ENCODE results near the gene IQCE.

IQCE gene

DNA sequence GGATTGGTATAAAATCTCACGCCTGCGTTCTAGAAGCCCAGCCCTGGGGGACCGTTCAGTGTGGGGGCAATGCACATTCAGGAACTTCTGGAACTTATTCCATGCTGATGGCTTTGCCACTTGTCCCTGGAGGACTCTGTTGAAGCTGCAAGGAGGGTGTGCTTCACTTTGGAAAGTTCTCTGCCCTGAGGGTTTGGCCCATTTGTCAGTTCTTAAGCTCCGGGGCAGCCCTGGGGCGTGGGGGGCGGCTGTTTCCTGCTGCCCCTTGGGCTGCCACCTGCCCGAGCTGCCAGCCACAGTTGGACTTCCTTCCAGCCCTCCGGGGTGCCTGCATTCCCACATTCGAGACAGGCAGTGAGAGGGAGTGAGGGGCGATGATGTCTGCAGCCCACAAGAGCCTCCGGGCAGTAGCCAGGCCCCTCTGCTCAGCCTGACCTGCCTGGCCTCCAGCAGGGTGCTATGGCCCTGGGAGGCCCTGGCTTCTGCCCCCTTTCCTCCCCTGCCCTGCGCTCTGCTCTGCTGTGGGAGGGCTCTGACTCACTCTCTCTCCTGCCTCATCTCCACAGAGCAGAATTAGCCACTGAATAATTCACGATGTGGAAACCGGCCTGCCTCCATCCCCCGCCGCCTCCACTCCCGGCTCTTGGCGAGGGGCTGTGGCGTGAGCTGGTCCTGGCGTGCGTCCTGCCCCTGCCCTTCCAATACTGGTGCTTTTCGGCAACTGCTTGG lies 74.9 kb downstream of the IQCE start:
- DNase-seq (ENCODE audit: low read depth, low spot score), result peak; percentile 78

DNA sequence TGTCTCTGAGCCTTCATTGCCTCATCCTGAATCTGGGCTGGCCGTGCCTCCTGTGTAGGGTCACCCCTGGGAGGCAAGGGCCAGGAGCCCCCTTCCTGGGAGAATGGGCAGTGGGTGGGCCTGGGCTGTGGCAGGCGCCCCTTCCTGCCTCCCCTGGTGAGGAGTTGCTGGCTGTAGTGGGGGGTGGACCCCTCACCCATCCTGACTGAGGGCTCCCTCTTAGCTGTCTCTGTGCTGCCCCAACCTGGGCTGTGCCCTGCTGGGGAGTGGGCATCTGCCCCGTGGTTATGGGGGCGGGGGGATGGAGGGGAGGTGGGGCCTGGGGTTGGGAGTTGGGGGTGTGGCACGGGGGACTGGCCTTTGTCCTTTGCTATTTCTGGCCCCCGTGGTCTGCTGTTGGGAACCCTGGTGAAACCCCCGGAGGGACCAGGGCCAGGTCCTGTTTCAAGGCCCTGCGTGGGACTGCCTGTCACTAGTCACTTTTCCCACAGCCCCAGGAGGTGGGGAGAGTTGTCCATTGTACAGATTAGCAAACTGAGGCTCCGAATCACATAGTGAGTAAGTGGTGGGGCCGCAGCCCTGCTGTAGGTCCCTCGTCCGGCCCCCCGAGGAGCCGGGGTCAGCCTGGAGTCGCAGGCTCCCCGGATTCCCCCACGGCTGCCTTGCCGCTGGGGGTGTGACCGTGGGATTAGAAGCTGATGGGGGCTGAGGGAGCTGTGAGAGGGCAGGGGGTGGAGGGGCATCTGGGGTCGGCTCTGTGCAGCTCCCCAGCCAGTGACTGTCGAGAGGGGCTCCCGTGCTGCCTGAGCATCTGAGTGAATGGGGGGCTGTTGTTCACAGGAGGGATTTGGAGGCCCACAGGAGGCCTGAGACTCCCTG lies 75.7 kb downstream of the IQCE start:
- no peak for DNase-seq (ENCODE audit: low read depth, low spot score)

DNA sequence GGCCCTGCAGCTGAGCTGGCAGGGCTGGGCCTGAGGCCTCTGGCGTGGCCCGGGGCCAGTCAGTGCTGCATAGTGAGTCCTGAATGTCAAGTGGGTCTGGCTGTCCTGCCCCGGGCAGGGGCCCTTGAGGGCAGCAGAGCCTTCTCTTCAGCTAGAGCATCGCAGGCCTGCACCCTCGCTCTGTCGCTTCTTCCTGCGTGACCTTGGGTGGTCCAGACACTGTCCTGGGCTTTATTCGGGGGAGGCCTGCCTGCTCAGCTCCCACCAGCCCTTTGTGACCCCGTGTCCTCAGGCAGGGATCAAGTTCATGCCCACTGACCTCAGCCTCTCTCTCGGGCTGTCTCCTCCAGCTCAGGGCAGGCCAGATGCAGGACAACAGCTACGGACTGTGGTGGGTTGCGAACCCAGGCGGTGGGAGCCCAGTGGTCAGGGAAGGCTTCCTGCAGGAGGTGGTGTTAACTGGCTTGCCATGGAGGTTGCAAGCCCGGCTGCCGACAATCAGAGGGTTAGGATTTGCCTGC lies 76.4 kb downstream of the IQCE start:
- no peak for DNase-seq (ENCODE audit: low read depth, low spot score)

DNA sequence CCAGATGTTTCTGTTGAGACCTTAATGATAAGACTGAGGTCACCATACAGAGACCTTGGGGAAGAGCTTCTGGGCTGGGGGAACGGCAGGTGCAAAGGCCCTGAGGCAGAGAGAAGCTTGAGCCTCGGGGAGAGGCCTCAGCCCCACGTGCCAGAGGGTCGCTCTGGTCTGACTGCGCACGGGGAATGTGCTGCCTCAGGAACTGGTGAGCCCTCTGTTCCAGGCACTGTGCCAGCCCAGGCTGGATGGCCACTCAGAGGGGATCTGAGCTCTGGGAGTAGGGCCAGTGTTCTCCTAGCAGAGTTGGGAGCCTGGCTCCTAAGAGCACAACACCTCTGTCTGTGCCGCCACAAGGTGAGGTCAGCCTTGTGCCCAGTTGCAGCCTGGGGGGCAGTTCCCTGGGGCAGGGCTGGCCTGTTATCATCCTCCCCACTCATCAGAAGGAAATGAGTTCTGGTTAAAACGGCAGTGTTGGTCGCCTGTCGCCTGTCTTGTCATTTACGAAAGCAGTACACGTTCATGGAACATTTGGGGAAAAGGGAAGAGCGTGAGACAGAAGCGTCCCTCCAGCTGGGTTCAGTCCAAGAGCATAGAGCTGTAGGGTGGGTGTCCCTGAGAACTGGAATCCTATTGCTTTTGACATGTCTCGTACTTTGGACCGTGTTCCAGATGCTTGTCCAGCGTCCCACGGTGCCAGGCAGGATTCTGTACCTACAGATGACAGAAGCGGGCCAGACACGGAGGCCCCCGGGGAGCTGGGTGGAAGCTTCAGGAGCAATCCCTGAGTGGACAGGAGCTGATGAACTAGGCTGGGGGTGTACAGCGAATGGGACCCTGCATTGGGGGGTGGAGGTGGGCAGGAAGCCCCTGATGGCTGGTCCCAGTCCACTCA lies 77.3 kb downstream of the IQCE start:
- no peak for DNase-seq (ENCODE audit: low read depth, low spot score)

DNA sequence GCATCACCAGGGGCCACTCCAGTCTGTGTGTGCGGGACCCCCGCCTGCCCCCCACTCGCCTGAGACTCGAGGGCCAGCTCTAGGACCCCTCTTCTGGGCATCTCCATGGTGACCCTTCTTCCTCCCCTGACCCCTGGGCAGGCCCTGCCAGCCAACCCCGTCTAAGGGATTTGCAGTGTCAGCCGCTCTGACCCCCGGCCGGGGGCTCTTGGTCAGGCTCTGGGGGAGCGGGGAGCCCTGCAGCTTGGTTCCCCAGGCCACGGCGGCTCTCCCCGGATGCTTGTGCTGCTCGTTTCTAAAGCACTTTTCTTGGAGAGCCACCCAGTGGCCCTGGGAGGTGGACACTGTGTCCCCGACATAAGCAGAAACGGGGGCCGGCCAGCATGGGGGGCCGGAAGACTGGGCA lies 78.3 kb downstream of the IQCE start:
- no peak for DNase-seq (ENCODE audit: low read depth, low spot score)

DNA sequence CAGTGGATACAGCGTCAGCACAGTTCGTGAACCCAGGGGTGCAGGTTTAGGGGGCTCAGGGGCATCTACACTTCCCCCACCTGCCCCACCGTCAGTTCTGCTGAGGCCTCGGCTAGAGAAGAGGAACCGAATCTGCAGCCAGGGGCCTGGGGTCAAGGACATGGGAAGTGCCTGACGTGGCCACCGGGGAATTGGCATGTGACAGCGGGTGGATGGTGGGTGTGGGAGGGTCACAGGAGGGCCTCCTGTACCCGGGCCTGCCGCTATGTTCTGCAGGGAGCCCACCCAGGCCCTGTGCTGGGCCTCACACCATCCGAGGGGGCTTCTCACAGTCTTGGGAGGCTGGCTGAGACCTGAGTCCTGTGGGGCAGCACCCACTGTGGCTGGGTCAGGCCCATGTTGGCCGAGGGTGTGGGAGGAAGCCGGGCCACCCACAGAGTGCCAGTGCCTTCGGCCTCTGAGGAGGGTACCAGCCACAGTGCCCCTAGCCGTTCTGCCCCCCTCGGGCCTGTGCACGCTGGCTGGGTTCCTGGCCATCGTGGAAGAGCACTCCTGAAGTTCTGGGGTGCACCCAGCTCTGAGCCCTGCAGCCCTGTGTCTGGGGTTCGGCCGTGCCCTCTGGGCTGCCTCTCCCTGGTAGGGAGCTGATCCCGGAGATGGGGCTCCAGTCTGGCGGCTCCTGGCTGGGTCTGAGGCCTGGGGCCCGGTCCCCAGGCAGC lies 78.9 kb downstream of the IQCE start:
- DNase-seq (ENCODE audit: low read depth, low spot score), result no peak

DNA sequence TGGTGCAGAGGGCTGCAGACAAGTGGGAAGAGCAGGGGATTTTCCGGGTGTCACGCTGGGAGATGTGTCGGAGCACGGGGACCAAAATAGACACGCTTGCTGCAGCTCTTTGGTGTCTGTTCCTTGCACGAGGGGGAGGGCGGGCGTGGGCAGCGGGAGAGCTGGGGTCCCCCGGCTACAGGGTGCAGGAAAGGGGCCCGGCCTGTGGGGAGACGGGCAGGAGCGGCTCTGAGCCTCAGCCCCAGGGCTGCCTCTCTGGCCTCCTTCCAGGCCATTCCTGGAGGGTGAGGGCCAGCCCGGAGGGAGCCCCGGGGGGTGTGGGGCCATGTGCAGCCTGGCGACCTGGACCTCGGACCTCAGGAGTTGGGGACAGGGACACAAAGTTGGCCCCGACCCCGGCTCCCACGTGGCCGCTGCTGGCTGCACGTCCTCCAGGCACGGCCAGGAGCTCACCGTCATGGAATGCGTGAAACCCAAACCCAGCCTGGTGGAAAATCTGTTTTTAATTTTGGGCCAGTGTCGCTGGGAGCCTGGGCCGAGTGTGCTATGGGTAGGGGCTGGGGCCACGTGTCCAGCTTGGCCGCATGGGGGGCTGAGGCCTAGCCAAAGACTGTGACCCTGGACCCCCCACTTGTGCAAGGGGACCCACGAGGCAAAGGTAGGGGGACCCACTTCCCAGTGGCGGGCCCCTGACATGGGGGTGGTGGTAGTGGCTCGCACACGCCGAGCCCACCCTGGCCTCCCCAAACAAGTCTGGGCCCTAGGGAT lies 79.6 kb downstream of the IQCE start:
- DNase-seq (ENCODE audit: low read depth, low spot score), result no peak

DNA sequence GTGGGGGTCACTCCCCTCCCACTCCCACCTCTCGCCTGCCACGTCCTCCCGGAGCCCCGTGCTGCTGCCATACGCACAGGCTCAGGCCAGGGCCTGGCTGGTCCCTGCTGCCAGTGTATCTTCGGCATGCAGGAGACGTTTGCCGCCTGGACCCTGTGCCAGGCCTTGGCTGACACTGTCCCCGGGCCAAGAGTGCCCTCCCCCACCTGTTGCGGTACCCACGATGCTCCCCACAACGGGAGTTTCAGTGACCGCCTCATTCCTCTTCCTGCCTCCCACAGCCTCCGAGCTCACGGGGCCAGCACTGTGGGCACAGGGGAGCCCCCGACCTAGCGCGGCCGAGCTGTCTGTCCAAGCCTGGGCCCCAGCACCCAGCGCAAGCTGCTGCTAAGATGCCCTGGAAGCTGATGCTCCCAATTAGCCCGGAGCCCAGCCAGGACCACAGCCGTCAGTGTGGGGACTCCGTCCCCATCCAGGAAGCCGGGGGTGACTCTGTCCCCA lies 80.5 kb downstream of the IQCE start:
- DNase-seq (ENCODE audit: low read depth, low spot score), result no peak

DNA sequence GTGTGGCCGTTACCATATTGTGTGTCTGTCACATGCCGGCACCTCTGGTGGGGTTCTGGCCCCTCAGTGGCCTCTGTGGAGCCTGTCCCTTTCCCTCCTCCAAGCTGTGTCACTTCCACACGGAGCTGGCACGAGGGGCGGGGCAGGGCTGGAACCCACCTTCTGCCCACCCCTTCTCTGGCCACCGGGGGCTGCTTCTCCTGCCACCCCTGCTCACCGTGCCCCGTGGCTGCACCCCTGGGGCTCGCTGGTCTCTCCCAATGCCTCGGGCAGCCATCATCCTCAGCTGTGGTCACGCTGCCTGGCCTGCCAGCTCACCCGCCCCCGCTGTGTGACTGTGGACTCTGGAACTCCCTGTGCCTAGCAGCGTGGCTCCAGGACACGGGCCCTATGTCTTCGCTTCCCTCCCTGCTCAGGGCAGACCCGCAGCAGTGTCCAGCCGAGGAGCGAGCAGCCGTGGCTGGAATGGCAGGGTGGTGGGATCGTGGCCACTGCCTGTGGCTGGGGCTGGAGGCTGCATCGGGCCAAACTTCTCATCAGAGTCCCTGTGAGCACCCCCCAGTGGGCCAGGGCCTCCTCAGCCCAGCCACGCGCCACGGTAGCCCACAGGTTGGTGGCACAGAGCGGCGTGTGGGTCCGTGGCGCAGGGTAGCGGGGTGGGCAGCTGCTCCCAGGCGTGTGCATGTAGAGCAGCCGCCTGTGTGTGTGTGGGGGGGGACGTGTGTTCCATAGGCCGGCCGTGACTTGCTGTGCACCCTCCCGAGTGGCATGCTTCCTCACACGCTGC lies 81.1 kb downstream of the IQCE start:
- no peak for DNase-seq (ENCODE audit: low read depth, low spot score)

DNA sequence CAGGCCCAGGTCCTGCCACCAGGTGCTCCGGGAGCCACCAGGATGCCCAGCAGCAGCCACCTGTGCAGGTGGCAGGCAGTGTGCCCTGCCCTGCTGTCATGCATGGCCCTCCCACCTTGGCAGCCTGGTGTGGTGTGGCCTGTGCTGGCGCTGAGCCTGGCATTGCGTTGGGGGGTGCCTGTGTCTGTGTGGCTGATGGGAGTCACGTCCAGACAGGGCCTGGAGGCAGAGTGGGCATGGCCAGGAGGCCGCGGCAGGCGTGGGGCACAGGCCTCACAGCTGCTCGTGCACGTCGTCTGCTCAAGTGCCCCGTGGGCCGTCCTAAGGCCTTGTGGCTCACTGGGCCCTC lies 81.7 kb downstream of the IQCE start:
- DNase-seq (ENCODE audit: low read depth, low spot score), result no peak

DNA sequence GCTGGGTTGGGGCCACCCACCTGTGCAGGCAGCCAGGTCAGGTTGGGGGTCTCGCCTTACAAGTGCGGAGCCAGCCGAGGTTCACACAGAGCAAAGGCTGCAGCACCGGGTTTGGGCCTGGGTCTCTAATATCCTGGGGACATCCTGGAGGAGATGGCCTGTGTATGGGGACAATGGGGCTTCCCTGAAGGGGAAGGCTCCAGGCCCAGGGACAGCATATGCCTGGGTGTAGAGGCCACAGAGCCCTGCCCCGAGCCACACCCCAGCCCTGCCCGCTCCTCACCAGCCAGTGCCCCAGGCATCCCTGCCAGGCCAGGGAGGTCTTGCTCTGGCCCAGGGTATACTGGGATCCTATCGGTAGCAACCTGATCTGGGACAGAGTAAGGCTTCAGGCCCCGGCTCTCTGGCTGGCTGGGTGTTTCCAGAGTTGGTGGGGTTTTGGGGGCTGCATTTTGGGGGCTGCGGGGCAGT lies 82.1 kb downstream of the IQCE start:
- no peak for DNase-seq (ENCODE audit: low read depth, low spot score)

DNA sequence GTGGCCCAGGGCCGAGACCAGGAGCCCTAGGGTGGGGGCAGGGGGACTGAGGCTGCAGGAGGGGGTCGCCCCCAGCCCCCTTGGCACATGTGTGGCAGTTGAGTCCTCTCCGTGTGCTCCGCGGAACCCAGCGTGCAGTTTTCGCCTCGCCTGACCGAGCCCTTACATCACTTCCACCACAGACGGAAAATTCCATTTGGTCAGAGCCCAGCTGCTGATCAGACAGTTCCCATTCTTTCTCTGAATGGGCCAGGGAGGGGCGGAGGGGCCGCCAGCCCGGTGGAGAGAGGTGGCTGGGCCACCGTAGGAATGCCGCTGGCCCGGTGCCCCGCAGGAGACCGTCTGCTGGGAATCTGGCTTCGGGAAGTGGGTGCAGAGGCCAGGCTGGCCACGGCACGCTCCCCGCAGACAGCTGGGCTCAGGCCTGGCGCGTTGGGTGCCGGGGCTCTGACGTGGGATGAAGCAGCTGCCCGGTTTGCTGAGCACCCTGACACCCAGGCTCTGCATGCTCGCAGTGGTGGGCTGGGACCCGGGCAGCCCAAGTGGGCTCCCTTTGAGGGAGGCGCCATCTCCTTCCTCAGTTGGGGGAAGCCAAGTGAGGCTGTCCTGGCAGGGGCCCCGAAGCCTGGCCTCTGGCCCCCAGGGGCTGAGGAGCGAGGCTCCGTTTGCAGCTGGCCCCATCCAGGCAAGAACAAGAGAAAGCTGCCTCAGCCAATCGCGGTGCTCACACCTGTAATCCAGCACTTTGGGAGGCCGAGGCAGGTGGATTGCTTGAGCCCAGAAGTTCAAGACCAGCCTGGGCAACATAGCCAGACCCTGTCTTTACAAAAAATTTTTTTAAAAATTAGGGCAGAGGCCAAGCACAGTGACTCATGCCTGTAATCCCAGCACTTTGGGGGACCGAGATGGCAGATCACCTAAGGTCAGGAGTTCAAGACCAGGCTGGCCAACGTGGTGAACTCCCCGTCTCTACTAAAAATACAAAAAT lies 82.9 kb downstream of the IQCE start:
- DNase-seq (ENCODE audit: low read depth, low spot score), result peak; percentile 80

DNA sequence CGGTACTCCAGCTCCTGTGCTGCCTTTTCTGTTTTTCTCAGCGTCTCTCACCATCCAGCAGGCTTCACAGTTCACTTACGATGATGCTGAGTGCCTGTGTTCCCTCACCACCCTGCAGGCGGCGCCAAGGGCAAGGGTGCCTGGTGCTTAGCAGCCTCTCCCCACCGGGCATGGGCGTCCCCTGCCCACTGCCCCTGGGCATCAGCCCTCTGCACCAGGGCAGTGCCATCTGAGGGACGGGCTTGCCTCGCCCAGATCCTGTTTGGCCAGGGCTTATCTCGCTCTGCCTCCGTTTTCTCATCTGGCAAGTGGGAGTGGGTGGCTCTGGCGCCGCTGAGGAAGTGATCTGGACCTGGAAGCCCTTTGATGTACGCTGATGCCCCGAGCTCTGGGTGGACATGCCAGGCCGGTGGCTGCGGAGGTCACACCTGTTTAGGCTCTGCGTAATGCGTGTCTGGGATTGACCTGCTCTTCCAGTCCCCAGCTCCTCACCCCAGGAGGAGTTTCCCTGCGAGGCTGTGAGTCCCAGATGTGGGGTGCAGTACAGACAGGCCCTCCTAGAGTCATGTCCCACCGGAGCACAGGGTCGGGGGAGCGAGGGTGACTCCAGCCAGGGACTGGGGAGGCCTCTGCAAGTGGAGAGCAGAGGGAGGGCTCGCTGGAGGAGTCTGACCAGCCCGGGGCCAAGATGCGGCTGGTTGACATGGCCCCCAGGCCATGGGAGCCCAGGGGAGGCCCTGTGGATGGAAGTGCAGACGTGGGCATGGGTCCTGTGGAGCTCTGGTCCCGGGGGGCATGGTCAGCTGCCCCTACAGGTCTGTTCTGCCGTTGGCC lies 84.8 kb downstream of the IQCE start:
- no peak for DNase-seq (ENCODE audit: low read depth, low spot score)

DNA sequence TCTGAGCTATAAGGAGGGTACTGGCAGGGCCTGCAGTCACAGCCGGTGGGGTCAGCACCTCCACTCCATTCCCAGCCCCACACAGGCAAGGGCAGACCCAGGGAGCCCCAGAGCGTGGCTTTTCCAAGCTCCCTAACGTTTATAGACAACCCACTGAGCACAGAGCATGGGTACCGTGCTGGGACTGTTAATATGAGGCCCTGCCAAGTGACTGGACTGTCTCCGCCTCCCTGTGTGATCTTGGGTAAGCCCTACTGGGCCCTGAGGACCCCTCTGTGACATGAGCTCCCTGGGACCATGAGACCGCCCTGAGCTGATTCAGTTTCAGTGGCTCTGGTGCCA lies 85.4 kb downstream of the IQCE start:
- DNase-seq (ENCODE audit: low read depth, low spot score), result no peak

DNA sequence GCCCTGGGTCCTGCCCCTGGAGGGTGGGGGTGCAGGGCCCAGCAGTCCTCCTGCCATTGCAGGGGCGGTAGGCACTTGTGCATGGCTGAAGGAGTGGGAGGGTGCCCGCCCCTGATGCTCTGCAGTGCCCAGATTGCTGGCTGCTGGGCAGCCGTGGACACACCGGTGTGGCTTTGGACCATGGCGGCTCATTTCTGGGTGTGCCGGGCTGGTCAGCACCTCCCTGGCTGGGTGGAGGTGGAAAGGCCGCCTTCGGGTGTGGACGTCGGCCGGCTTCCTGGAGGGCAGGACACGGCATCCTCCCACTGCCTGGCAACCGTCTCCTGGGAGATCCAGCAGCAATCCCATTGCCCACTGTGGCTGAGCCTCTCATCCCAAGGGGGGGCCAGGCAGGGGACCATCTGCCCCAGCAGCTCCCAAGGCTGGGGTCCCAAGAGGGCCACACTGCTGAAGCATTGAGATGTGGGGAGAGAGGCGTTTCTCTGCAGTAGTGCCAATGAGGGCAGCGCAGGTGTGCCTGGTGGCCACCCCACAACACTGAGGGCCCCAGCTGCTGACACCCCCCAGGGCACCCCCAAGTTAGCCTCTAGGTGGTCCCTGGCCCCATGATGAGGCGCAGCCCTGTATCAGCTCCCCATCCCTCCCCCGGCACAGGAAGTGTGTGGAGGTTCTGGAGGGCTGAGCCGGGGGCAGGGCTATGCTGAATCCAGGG lies 85.9 kb downstream of the IQCE start:
- no peak for DNase-seq (ENCODE audit: low read depth, low spot score)

DNA sequence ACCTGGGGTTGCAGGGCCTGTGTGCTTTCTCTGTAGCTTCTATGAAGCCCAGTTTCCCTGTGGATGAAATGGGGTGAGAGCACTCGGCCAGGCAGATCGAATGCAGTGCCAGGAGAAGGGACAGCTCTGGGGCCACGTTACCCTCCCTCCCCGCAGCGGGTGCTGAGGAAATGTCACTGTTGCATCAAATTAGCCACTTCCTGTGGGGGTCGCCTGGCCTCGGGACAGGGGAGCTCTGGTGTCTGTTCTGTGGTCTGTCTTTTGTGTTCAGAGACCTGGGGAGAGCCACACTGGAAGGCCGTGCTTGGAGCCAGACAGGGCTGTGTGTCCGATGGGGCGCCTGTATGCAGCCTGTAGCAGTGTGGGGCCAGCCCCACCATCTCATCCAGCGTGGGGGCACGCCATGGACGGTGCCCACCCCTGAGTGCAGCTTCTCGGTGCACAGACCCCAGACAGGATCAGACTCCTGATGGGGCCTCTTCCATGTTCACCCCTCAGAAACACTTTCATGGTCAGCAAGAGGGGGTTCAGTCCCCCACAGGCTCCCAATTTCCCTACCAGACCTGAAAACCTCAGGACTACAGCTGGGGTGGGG lies 86.6 kb downstream of the IQCE start:
- no peak for DNase-seq (ENCODE audit: low read depth, low spot score)
